ENCODE measurements around the gene STXBP1.
A peak's percentile ranks its signal among the peaks of the same experiment; 100 is the strongest.

Gene STXBP1

GRCh38 chr9:127693697-127694096 lies 81.6 kb downstream of the STXBP1 start:
- no peak for DNase-seq (ENCODE audit: low read depth in 2 of 2)

GRCh38 chr9:127694890-127695720 lies 83.0 kb downstream of the STXBP1 start:
- DNase-seq (ENCODE audit: low read depth in 2 of 2) = no peak

- DNase-seq (ENCODE audit: low read depth in 2 of 2) = no peak
Observed at GRCh38 chr9:127697575-127697974, 85.5 kb downstream of the STXBP1 start.

GRCh38 chr9:127698386-127698785 lies 86.3 kb downstream of the STXBP1 start:
- no peak for DNase-seq (ENCODE audit: low read depth in 2 of 2)

DNA sequence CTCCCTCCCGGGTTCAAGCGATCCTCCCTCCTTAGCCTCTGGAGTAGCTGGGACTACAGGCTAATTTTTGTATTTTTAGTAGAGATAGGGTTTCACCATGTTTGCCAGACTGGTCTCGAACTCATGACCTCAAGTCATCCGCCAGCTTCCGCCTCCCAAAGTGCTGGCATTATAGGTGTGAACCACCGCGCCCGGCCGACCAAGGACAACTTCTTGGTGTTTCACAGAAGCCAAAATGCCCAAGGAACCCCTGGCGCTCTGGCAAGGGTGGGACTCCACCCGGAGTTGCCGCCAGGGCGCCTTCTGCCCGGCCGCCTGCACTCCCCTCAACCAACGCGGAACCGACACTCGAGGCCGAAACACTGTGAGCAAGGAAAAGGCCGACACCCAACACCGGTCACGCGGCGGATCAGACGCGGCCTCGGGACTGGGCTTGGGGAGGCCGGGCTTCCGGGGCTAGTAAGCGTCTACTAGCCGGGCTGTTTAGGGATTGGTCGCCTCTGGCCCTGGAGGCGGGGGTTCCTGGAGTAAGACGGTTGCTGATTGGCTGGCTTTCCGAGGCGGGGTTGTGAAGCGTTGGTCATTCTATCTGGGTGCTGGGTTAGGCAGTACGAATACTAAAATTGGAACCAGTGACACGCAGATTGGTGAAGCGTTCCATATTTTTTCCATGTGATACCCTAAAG lies 87.1 kb downstream of the STXBP1 start:
- peak; percentile 72 to 73 for DNase-seq (ENCODE audit: low read depth in 2 of 2)

- no peak for DNase-seq (ENCODE audit: low read depth in 2 of 2)
Observed at GRCh38 chr9:127700140-127700539, 88.1 kb downstream of the STXBP1 start.

GRCh38 chr9:127700594-127701255 lies 88.6 kb downstream of the STXBP1 start:
- DNase-seq (ENCODE audit: low read depth in 2 of 2) = no peak

DNA sequence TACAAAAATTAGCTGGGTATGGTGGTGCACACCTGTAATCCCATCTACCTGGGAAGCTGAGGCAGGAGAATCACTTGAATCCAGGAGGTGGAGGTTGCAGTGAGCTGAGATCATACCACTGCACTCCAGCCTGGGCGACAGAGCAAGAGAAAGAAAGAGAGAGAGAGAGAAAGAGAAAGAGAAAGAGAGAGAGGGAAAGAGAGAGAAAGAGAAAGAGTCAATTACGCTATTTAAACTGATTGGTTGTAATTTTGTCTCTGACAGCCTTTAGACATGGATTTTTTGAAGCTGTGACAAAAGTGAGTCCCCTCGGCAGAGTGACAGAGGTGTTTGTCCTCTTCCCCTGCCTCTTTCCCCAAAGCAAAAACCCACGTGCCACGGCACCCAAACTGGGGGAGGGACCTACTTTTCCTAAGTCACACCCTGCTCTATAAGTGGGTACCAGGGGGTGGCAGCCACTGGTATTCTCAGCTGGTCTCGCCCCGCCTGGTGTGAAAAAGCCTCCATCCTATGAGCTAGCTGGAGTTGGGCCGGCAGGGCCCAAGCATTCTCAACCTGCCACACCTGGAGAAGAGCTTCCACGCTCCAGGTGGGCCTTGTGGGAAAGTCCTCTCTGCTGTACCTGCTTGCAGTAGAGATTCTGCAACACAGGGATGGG lies 91.3 kb downstream of the STXBP1 start:
- no peak for DNase-seq (ENCODE audit: low read depth in 2 of 2)

DNA sequence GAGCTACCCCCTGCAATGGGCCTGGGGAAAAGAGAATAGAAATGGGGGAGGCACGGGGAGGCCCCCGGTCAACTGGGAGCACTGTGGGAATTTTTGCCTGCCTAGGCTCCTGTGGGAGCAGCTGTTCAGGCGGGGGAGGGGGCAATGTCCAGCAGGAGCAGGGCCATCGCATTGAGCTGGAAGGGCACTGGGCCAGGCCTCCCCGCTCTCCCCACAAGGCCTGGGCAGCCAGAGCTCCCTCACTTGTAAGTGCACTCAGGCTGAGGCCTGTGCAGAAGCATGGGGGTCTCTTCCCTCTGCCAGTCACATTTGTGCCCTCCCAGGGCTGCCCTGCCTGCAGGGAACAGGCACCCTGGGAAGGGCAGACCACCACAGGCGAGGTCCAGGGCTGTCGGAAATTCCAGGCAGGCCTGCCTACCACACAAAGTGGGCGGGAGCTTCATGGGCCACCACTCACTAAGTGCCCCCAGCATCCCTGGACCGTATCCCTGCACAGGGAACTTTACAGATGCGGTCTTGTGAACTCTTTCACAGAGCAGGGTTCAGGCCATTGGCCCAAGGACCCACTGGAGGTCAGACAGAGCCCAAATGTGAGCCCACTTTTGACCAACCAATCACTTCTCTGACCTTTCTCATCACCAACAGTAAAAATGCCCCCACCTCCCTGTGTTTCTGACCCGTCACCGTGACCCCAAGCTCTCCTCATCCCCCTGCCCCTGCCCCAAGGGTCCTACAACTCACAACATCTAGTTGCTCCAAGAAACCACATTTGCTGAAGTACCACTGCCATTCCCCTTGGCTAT lies 93.7 kb downstream of the STXBP1 start:
- no peak for DNase-seq (ENCODE audit: low read depth in 2 of 2)

DNA sequence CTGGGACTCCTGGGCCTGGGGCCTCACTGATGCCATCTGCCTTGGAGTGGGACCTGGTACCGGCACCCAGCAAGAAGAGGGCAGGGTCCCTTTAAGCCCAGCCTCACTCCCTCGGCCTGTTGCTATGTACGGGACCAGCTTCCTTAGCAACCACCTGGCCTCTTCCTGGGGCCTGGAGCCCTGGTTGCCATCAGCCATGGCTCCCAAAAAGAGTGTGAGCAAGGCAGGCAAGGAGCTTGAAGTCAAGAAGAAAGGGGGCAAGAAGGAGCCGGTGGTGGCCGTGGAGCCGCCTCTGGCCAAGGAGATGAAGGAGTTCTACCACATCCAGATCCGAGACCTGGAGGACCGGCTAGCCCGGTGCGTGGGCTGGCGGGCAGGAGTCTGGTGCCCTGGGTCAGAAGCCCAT lies 94.8 kb downstream of the STXBP1 start, which contains the start of gene CFAP157:
Gene CFAP157 (plus strand): TSS at position 153 of the 406 bp plus-strand sequence. CDS start 44 bp downstream, at position 197.
- no peak for DNase-seq (ENCODE audit: low read depth in 2 of 2)

GRCh38 chr9:127707766-127708165 lies 95.7 kb downstream of the STXBP1 start:
- no peak for DNase-seq (ENCODE audit: low read depth in 2 of 2)

DNA sequence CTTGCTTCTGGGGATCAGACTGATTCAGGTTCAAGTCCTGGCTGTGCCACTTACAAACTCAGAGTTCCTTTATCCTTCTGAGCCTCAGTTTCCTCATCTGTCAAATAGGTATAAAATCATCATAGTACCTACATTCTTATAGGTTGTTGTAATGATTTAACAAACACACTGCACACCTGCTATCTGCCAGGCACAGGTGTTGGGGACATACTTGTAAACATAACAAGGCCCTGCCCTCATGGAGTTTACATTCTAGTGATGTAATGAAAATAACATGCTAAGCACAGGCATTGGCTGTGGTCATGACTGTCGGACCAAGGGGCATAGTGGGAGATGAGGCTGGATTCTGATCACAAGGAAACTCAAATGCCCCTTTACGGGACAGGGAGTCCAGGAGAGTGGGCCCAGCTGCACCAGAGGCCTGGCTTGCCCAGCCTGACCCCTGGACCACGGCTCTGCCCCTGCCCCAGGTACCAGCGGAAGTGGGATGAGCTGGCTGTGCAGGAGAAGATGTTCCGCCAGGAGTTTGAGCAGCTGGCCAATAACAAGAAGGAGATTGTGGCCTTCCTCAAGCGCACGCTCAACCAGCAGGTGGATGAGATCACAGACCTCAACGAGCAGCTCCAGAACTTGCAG lies 97.0 kb downstream of the STXBP1 start:
- no peak for DNase-seq (ENCODE audit: low read depth in 2 of 2)

DNA sequence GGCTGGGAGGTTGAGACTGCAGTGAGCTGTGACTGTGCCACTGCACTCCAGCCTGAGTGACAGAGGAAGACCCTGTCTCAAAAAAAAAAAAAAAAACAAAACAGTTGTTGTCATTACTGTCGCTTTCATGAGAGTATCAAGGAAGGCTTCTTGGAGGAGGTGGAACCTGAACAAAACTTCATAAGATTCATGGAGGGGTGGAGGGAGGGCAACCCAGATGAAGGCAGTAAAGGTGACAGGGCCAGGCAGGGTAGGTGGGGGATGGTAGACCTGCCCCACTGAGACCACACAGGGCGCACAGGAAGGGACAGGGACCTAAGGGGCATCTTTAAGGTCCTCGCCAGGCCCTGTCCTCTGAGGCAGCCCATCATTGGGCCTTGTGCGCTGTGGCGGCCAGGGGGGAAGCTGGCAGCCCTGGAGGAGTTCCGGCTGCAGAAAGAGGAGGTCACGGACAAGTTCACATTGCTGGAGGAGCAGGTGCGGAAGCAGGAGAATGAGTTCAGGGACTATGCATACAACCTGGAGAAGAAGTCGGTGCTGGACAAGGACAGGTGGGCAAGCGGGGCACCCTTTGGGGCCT lies 98.2 kb downstream of the STXBP1 start:
- DNase-seq (ENCODE audit: low read depth in 2 of 2) = no peak

DNA sequence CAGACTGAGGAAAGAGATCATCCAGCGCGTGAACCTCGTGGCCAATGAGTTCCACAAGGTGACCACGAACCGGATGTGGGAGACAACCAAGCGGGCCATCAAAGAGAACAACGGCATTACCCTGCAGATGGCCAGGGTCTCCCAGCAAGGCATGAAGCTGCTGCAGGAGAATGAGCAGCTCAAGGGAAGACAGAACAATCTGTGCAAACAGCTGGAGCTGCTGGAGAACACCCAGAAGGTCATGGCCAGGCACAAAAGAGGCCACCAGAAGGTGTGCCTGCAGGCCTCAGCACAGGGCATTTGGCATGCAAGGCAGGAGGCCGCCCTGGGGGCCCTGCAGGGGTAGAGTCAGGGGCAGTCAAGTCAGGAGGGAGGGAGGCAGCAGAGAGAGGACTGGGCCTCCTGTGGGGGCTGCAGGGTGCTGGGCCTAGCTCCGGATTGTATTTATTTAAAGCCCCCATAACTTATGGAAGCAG lies 99.2 kb downstream of the STXBP1 start:
- DNase-seq (ENCODE audit: low read depth in 2 of 2) = no peak

DNA sequence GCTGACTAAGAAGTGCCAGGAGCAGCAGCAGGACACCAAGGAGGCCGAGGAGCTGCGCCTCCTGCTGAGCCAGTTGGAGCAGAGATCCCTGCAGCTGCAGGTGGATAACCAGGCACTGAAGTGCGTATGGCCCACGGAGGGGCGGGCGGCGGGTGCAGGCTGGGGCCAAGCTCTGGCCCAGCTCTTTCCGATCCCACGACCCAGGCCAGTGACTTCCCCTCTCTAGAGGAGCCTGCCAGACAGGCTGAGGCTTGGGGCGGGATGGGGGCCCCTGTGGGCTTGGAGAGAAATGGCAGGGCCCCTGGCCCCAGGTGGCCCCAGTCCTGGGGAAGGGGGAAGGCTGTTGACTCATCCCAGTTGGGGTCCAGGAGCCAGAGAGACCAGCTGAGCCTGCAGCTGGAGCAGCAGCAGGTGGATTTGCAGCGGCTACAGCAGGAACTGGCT lies 99.8 kb downstream of the STXBP1 start:
- DNase-seq (ENCODE audit: low read depth in 2 of 2) = no peak

DNA sequence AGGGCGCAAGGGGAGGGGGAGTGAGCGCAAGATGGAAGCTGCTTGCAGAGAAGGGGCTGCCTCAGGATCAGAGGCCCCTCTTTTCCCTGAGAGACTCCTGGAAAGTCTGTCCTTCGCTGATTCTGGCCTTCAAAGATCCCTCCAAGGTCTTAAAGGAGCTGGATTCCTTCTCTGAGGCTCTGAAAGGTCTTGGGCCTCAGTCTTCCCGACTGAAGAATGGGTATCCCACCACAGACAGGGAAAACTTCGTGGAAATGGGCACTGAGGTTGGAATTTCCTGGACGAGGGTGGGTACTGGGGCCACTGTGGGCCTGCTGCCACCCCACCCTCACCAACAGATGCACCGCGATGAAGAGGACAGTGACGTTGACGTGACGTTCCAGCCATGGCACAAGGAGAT lies 100.3 kb downstream of the STXBP1 start:
- no peak for DNase-seq (ENCODE audit: low read depth in 2 of 2)

- DNase-seq (ENCODE audit: low read depth in 2 of 2) = no peak
Observed at GRCh38 chr9:127712867-127713266, 100.8 kb downstream of the STXBP1 start.

DNA sequence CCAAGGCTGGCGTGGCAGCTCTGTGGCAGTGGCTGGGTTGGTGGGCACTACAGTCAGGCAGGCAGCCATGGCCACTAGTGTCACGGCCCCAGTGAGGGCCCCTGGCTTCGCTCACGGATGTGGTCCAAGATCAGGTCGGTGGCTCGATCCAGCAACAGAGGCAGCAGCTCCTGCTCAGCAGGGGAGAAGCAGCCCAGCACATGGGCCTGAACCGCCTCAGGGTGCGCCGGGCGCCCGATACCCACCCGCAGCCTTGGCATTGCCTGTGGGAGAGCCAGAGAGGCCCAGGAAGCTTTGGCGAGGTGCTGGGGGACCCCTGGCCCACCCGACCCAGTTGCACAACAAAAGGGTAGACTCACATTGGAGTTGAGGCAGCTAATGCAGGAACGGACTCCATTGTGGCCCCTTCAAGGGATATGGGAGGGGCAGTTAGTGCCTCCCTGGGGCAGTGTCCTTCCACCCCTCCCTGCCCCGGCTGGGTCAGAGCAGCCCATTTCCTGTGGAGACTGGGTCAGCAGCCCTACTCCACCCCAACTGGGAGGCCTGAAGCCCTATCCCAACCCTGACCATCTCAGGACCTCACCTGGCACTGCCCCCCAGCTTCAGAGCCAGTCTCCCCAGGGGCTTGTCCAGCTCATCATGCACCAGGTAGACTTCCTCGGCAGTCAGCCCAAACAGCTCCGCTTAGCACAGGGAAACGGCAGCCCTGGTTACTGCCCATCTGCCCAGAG lies 102.1 kb downstream of the STXBP1 start:
- DNase-seq (ENCODE audit: low read depth in 2 of 2) = no peak

DNA sequence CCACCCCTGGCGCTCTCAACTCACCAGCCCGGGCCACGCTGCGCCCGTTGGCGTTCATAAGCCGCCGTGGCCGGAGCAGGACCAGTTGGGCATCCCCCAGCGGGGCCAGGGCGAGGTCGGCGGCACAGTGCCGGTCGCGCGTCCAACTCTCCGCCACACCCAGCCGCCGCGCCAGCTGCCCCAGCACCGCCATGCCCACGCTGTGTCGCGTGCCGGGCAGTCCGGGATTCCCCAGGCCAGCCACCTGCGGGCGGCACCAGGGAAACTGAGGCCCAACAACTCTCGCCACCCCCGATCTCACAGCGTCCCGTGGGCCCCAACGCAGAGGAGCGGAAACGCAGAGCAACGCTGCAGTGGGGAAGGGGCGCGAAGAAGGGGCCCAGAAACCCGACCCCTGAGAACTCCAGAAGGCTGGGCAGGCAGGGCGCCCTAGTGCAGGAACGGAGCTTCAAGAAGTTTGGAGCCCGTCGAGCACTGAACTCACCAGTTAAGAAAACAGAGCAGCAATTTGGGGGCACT lies 102.9 kb downstream of the STXBP1 start:
- no peak for DNase-seq (ENCODE audit: low read depth in 2 of 2)

Measured in stimulated activated CD4-positive, alpha-beta T cell treated with anti-CD3 and anti-CD28 coated beads, Interleukin-1b, Interleukin-23, amount 100 ng/mL, for 4 hours (primary cell).